Stomach (tissue), 4 donors: Measurements from ENCODE around the gene NPC1L1.
A peak's percentile ranks its signal among the peaks of the same experiment; 100 is the strongest.

Experiments used
- EP300 ChIP-seq: sonication (generic); formaldehyde crosslinking; IDR thresholded peaks from one replicate; pipeline ENCODE4 v1.6.1; 2017; ENCODE audit warnings: antibody characterized with exemption
- POLR2A ChIP-seq, 4 donors: fragments of 450-650 bp; IDR thresholded peaks; one replicate each; pipeline ENCODE4 v1.6.1; 2016; ENCODE audit warnings: antibody characterized with exemption in 4 of 4, control low read depth in 2 of 4, mild to moderate bottlenecking in 1 of 4, moderate library complexity in 1 of 4
- TF ChIP-seq, protein P1 (sequence below), 7 experiments: fragments of 450-650 bp in 4 of 7; fragments of 200-600 bp in 3 of 7; sonication (generic) in 3 of 7; IDR thresholded peaks; one replicate each; pipeline ENCODE4 v1.5.1; 2016 to 2019; ENCODE audit warnings: antibody characterized with exemption in 7 of 7, control low read depth in 2 of 7, mild to moderate bottlenecking in 1 of 7

DNA sequence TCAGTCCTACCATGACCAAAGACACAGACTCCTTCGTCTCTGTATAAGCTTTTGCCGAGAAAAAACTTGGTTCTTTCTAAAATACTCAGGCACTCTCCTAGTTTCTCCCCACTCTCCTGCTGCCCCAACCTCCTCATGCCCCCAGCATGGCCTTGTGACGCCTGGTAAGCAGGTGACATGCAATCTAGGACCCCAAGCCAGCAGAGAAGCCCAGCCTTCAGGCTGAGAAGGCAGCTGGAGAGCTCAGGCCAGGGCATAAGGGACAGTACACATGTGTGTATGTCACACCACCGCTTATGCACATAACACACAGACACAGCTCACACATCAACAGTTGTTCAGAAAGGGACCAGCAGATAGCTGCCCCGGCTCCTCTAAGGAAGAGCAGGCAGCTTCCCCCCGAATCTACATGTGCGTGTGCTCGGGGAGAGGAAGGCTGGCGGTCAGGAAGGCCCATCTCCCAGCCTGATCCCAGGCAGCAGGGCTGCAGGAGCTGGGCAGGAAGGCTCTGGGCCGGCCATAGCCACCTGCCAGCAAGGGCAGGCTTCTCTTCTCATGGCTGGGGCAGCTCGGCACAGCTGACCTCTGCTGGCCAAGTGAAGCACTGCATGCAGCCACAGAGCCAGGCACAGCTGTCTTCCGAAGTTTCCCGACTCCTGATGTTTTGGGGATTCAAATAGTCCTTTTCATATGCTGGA is 24.1 kb upstream of the NPC1L1 start:
- TF ChIP-seq, protein P1, sequence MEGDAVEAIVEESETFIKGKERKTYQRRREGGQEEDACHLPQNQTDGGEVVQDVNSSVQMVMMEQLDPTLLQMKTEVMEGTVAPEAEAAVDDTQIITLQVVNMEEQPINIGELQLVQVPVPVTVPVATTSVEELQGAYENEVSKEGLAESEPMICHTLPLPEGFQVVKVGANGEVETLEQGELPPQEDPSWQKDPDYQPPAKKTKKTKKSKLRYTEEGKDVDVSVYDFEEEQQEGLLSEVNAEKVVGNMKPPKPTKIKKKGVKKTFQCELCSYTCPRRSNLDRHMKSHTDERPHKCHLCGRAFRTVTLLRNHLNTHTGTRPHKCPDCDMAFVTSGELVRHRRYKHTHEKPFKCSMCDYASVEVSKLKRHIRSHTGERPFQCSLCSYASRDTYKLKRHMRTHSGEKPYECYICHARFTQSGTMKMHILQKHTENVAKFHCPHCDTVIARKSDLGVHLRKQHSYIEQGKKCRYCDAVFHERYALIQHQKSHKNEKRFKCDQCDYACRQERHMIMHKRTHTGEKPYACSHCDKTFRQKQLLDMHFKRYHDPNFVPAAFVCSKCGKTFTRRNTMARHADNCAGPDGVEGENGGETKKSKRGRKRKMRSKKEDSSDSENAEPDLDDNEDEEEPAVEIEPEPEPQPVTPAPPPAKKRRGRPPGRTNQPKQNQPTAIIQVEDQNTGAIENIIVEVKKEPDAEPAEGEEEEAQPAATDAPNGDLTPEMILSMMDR (IDR thresholded peaks at IDR 0.05), result peak in 5 of 7 experiments; percentile 89 to 98 (median 97)
- TF ChIP-seq POLR2A (IDR thresholded peaks at IDR 0.05), result no peak
- no peak for TF ChIP-seq EP300
